Fibroblast of lung (primary cell): ENCODE results near the gene CPNE4. TPM values are rescaled to one million over a fixed set of nuclear protein-coding genes. Genes with fewer than 3 reads are reported as not detected.

Source experiments
- DNase-seq, 2 donors: peaks; one replicate each; pipeline versions ENCODE4 v3.0.0 to v3.0.0-alpha.2; 2010; ENCODE audit warnings: low read depth in 2 of 2
- H2AFZ ChIP-seq: 2 replicates; pipeline ENCODE4 v1.5.1; 2012; ENCODE audit warnings: low read length, control low read depth, inconsistent platforms
- H3K27ac ChIP-seq: 2 replicates; pipeline ENCODE4 v1.5.1; 2011; ENCODE audit warnings: low read length, control low read depth; ENCODE audit not compliant: insufficient read depth
- H3K27me3 ChIP-seq: 2 replicates; pipeline ENCODE4 v1.5.1; 2011; ENCODE audit warnings: mild to moderate bottlenecking, low read length; ENCODE audit not compliant: control insufficient read depth, insufficient read depth
- H3K36me3 ChIP-seq: 2 replicates; pipeline ENCODE4 v1.5.1; 2011; ENCODE audit warnings: low read length; ENCODE audit not compliant: control insufficient read depth, insufficient read depth
- H3K4me1 ChIP-seq: 2 replicates; pipeline ENCODE4 v1.5.1; 2011; ENCODE audit warnings: low read length; ENCODE audit not compliant: control insufficient read depth, insufficient read depth; ENCODE audit errors: extremely low read depth
- H3K4me2 ChIP-seq: 2 replicates; pipeline ENCODE4 v1.5.1; 2011; ENCODE audit warnings: low read length, control low read depth; ENCODE audit not compliant: insufficient read depth; ENCODE audit errors: extremely low read depth
- H3K4me3 ChIP-seq, 4 experiments: fragments of 200-600 bp in 1 of 4; sonication (generic) in 1 of 4; replicated peaks in 1 of 4; 2 replicates each; pipeline ENCODE4 v1.5.1; 2011 to 2016; ENCODE audit warnings: low read length in 4 of 4, low read depth in 3 of 4, mild to moderate bottlenecking in 3 of 4, control low read depth in 2 of 4, inconsistent platforms in 1 of 4, mixed read lengths in 1 of 4; ENCODE audit not compliant: insufficient read depth in 1 of 4; ENCODE audit errors: control extremely low read depth in 1 of 4
- H3K79me2 ChIP-seq: 2 replicates; pipeline ENCODE4 v1.5.1; 2012; ENCODE audit warnings: mild to moderate bottlenecking, low read length, inconsistent platforms; ENCODE audit not compliant: control insufficient read depth, insufficient read depth
- H3K9ac ChIP-seq: 2 replicates; pipeline ENCODE4 v1.5.1; 2011; ENCODE audit warnings: mild to moderate bottlenecking, low read length, control low read depth; ENCODE audit not compliant: insufficient read depth
- H3K9me3 ChIP-seq: 2 replicates; pipeline ENCODE4 v1.5.1; 2012; ENCODE audit warnings: low read depth, low read length; ENCODE audit not compliant: control insufficient read depth, insufficient read depth
- H4K20me1 ChIP-seq: 2 replicates; pipeline ENCODE4 v1.5.1; 2011; ENCODE audit warnings: low read length; ENCODE audit not compliant: control insufficient read depth, insufficient read depth; ENCODE audit errors: extremely low read depth
- CTCF ChIP-seq, 2 donors: IDR thresholded peaks in 1 of 2; conservative IDR thresholded peaks in 1 of 2; 1 replicate in 1 of 2; 2 replicates in 1 of 2; pipeline ENCODE4 v1.5.1; 2011 to 2012; ENCODE audit warnings: low read length in 2 of 2, control low read depth in 1 of 2, inconsistent platforms in 1 of 2, low read depth in 1 of 2, mild to moderate bottlenecking in 1 of 2
- EZH2 ChIP-seq: IDR thresholded peaks from 2 replicates; pipeline ENCODE4 v1.5.1; 2012; ENCODE audit warnings: low read length, control low read depth, mild to moderate bottlenecking; ENCODE audit errors: missing control alignments
- polyA plus RNA-seq, 2 donors: library from polyadenylated mRNA; depleted of rRNA in 1 of 2; stranded (reverse) in 1 of 2; unstranded in 1 of 2; fragments of >200 nt; gene quantifications; 2 replicates each; pipeline ENCODE4 v1.2.1, GENCODE V29; 2011 to 2012; ENCODE audit warnings: missing spikeins in 1 of 2
- total RNA-seq: library from RNA; depleted of rRNA; stranded (reverse); fragments of >200 nt; gene quantifications from 2 replicates; pipeline ENCODE4 v1.2.1, GENCODE V29; 2014

The CPNE4 gene
- total and polyA plus RNA-seq, 2 donors (not counting 1 experiment from before 2014, with no cell fraction given) = 0.17 TPM; not detected in 1

GRCh38 chr3:131738095-131738494, 296.7 kb downstream of the CPNE4 start:
- Histone ChIP-seq H3K4me1 (no peaks in the 10 kb centered on the region), H3K9ac (no peak overlapping the region), H3K27ac (no peak overlapping the region), H3K36me3 (no peaks in the 10 kb centered on the region), H4K20me1 (no peaks in the 10 kb centered on the region), H3K27me3 (no peaks in the 10 kb centered on the region), H3K4me2 (no peak overlapping the region), H3K79me2 (no peaks in the 10 kb centered on the region), H3K4me3 (no peak overlapping the region), H2AFZ (no peak overlapping the region), H3K9me3 (no peaks in the 10 kb centered on the region)
- DNase-seq = no peak
- TF ChIP-seq EZH2 (no peak), CTCF (conservative IDR thresholded peaks at IDR 0.05 in 1 of 2, IDR thresholded peaks at IDR 0.05 in 1 of 2; ENCODE audit: low read depth in 1 of 2, low read length in 2 of 2) (no peak)

- H3K4me2 ChIP-seq = no peak overlapping the region
- no peaks in the 10 kb centered on the region for H4K20me1 ChIP-seq
- H3K4me3 ChIP-seq = no peak overlapping the region
- no peaks in the 10 kb centered on the region for H3K9me3 ChIP-seq
- H3K4me1 ChIP-seq = no peaks in the 10 kb centered on the region
- H3K27me3 ChIP-seq = no peaks in the 10 kb centered on the region
- H3K27ac ChIP-seq = no peak overlapping the region
- no peak overlapping the region for H2AFZ ChIP-seq
- H3K9ac ChIP-seq = no peak overlapping the region
- TF ChIP-seq EZH2 (no peak), CTCF (conservative IDR thresholded peaks at IDR 0.05 in 1 of 2, IDR thresholded peaks at IDR 0.05 in 1 of 2; ENCODE audit: low read depth in 1 of 2, low read length in 2 of 2) (no peak)
- no peak for DNase-seq
- H3K36me3 ChIP-seq = no peaks in the 10 kb centered on the region
- H3K79me2 ChIP-seq = no peaks in the 10 kb centered on the region
These were observed 299.3 kb downstream of the CPNE4 start for GRCh38 chr3:131735544-131735943.

GRCh38 chr3:131735116-131735515, 299.7 kb downstream of the CPNE4 start:
- Histone ChIP-seq H2AFZ (no peak overlapping the region), H4K20me1 (no peaks in the 10 kb centered on the region), H3K27me3 (no peaks in the 10 kb centered on the region), H3K4me1 (no peaks in the 10 kb centered on the region), H3K4me3 (no peak overlapping the region), H3K9me3 (no peaks in the 10 kb centered on the region), H3K9ac (no peak overlapping the region), H3K36me3 (no peaks in the 10 kb centered on the region), H3K27ac (no peak overlapping the region), H3K4me2 (no peak overlapping the region), H3K79me2 (no peaks in the 10 kb centered on the region)
- DNase-seq = peak in 1 of 2 donors; percentile 77
- TF ChIP-seq CTCF (conservative IDR thresholded peaks at IDR 0.05 in 1 of 2, IDR thresholded peaks at IDR 0.05 in 1 of 2; ENCODE audit: low read depth in 1 of 2, low read length in 2 of 2) = no peak
- no peak for TF ChIP-seq EZH2
